ENCODE data around the gene AGAP1.

Gene AGAP1

DNA sequence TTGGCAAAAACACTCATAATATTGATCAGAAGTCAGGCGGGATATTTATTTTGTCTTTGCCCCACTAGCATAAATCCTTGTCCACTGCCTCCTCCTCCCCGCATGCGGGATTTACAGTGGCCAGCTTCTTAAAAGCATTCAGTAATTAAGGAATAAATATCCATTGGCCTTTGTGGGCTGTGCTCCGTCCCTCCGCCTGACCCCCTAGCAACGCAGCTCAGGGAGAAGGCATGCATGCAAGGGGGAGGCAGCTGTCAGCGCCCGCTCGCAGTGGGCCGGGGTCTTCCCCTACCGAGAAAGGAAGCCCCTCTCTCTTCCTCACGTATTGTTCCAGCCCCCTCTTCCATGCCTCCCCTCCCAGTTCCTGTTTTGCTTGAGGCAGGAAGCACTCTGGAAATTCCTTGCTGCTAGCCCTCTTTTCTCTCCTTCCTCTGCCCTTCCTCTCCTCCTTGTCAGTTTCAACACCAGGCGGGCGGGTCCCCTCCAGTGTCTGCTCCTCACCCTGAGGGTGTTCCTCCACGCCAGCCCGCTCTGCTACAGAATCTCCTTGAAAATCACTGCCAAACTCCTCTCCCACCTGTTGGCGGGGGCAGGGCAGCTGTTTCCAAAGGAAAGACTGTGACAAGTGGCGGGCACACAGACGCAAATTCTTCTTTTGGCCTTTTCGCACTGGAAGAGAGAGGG, 614.2 kb downstream of the AGAP1 start:
- Histone ChIP-seq H4K20me1 (ENCODE audit: control insufficient read depth, insufficient read depth, low read depth, low read length) (no peaks in the 10 kb centered on the region), H3K79me2 (ENCODE audit: control insufficient read depth, low read length) (no peaks in the 10 kb centered on the region), H3K9me3 (ENCODE audit: control insufficient read depth, insufficient read depth, low read length) (no peaks in the 10 kb centered on the region), H3K4me3 (ENCODE audit: low read length) (no peak overlapping the region), H3K27me3 (ENCODE audit: control insufficient read depth, low read length) (no peaks in the 10 kb centered on the region), H3K4me2 (ENCODE audit: low read length) (no peak overlapping the region), H3K27ac (ENCODE audit: low read depth, low read length) (no peak overlapping the region), H3F3A (ENCODE audit: control insufficient read depth, insufficient read depth) (no peaks in the 10 kb centered on the region), H3K4me1 (ENCODE audit: control insufficient read depth, low read length) (no peaks in the 10 kb centered on the region), H3K36me3 (ENCODE audit: control insufficient read depth, low read length) (no peaks in the 10 kb centered on the region), H3K9me2 (replicated peaks; ENCODE audit: control insufficient read depth, low read length) (no peaks in the 10 kb centered on the region)
- TF ChIP-seq, protein P1, sequence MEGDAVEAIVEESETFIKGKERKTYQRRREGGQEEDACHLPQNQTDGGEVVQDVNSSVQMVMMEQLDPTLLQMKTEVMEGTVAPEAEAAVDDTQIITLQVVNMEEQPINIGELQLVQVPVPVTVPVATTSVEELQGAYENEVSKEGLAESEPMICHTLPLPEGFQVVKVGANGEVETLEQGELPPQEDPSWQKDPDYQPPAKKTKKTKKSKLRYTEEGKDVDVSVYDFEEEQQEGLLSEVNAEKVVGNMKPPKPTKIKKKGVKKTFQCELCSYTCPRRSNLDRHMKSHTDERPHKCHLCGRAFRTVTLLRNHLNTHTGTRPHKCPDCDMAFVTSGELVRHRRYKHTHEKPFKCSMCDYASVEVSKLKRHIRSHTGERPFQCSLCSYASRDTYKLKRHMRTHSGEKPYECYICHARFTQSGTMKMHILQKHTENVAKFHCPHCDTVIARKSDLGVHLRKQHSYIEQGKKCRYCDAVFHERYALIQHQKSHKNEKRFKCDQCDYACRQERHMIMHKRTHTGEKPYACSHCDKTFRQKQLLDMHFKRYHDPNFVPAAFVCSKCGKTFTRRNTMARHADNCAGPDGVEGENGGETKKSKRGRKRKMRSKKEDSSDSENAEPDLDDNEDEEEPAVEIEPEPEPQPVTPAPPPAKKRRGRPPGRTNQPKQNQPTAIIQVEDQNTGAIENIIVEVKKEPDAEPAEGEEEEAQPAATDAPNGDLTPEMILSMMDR (IDR thresholded peaks at IDR 0.05; ENCODE audit: low read depth, low read length, poor library complexity, severe bottlenecking) = no peak
- TF ChIP-seq EZH2phosphoT487 (IDR thresholded peaks at IDR 0.05; ENCODE audit: borderline replicate concordance, low read length) = no peak

DNA sequence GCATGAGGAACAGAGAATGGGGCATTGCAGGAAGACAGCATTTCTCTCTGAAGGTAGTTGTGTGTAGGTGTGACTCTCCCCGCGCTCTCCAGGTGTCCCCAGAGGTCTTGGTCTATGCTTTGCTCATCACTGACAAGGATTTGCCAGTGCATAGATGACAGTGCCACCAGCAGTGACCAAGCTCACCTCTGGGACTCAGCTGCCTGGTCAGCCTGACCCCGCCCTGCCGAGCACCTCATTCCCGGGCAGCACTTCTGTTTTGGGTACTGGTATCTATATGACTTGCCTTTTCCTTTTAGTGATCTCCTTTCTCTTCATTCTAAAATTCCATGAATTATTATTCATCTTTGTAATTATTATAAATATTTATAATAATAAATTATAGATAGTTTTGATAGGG, 615.2 kb downstream of the AGAP1 start:
- no peaks in the 10 kb centered on the region for H3F3A ChIP-seq (ENCODE audit: control insufficient read depth, insufficient read depth)
- H3K27ac ChIP-seq (ENCODE audit: low read depth, low read length) = no peak overlapping the region
- H3K4me2 ChIP-seq (ENCODE audit: low read length) = no peak overlapping the region
- H3K79me2 ChIP-seq (ENCODE audit: control insufficient read depth, low read length) = no peaks in the 10 kb centered on the region
- no peaks in the 10 kb centered on the region for H3K9me2 ChIP-seq (replicated peaks; ENCODE audit: control insufficient read depth, low read length)
- H3K36me3 ChIP-seq (ENCODE audit: control insufficient read depth, low read length) = no peaks in the 10 kb centered on the region
- no peaks in the 10 kb centered on the region for H3K9me3 ChIP-seq (ENCODE audit: control insufficient read depth, insufficient read depth, low read length)
- no peaks in the 10 kb centered on the region for H3K27me3 ChIP-seq (ENCODE audit: control insufficient read depth, low read length)
- no peak for TF ChIP-seq EZH2phosphoT487 (IDR thresholded peaks at IDR 0.05; ENCODE audit: borderline replicate concordance, low read length)
- TF ChIP-seq, protein P1 (IDR thresholded peaks at IDR 0.05; ENCODE audit: low read depth, low read length, poor library complexity, severe bottlenecking) = no peak
- no peaks in the 10 kb centered on the region for H3K4me1 ChIP-seq (ENCODE audit: control insufficient read depth, low read length)
- H3K4me3 ChIP-seq (ENCODE audit: low read length) = no peak overlapping the region
- H4K20me1 ChIP-seq (ENCODE audit: control insufficient read depth, insufficient read depth, low read depth, low read length) = no peaks in the 10 kb centered on the region

DNA sequence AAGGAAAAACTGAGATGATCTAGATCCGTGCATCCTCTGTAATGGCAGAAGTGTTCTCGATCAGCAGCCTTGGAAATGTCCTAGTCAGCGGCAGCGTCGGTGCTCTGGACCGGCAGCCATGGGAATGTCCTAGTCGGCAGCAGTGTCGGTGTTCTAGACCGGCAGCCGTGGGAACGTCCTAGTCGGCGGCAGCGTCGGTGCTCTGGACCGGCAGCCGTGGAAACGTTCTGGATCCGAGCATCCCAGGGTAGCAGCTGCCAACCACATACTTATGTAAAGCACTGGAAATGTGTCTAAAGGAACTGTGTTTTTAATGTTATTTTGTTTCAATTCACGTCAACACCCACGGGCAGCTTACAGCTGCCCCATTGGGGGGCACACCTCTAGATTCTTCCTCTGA, 615.6 kb downstream of the AGAP1 start:
- H3K27ac ChIP-seq (ENCODE audit: low read depth, low read length) = no peak overlapping the region
- H3K4me3 ChIP-seq (ENCODE audit: low read length) = no peak overlapping the region
- H3K79me2 ChIP-seq (ENCODE audit: control insufficient read depth, low read length) = no peaks in the 10 kb centered on the region
- H3K9me2 ChIP-seq (replicated peaks; ENCODE audit: control insufficient read depth, low read length) = no peaks in the 10 kb centered on the region
- H3K4me1 ChIP-seq (ENCODE audit: control insufficient read depth, low read length) = no peaks in the 10 kb centered on the region
- H4K20me1 ChIP-seq (ENCODE audit: control insufficient read depth, insufficient read depth, low read depth, low read length) = no peaks in the 10 kb centered on the region
- no peaks in the 10 kb centered on the region for H3K36me3 ChIP-seq (ENCODE audit: control insufficient read depth, low read length)
- no peaks in the 10 kb centered on the region for H3K27me3 ChIP-seq (ENCODE audit: control insufficient read depth, low read length)
- no peak overlapping the region for H3K4me2 ChIP-seq (ENCODE audit: low read length)
- H3K9me3 ChIP-seq (ENCODE audit: control insufficient read depth, insufficient read depth, low read length) = no peaks in the 10 kb centered on the region
- no peaks in the 10 kb centered on the region for H3F3A ChIP-seq (ENCODE audit: control insufficient read depth, insufficient read depth)
- no peak for TF ChIP-seq EZH2phosphoT487 (IDR thresholded peaks at IDR 0.05; ENCODE audit: borderline replicate concordance, low read length)
- TF ChIP-seq, protein P1 (IDR thresholded peaks at IDR 0.05; ENCODE audit: low read depth, low read length, poor library complexity, severe bottlenecking) = no peak

All from DOHH2 (cell line).